ENCODE results near the gene SET.

The SET gene

DNA sequence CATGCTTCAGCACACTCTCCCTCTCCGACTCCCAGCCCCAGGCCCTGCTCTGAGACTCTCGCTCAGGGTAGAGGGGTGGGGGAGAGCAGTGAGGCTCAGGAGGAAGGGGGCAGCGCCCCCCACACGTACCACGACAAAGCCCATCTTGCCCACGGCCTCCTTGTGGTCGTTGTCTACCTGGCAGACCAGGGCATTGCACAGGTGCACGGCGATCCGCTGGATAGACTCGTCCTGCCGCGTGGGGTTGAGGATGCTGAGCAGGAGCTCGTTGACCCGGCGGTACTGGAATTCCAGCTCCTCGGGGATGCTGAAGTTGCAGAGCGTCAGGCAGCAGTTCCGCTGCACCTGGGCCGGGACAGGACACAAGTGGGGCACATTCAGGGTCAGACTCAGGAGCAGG, 53.4 kb downstream of the SET start:
- no peak overlapping the region for H3K27ac ChIP-seq
- TF ChIP-seq, protein P1, sequence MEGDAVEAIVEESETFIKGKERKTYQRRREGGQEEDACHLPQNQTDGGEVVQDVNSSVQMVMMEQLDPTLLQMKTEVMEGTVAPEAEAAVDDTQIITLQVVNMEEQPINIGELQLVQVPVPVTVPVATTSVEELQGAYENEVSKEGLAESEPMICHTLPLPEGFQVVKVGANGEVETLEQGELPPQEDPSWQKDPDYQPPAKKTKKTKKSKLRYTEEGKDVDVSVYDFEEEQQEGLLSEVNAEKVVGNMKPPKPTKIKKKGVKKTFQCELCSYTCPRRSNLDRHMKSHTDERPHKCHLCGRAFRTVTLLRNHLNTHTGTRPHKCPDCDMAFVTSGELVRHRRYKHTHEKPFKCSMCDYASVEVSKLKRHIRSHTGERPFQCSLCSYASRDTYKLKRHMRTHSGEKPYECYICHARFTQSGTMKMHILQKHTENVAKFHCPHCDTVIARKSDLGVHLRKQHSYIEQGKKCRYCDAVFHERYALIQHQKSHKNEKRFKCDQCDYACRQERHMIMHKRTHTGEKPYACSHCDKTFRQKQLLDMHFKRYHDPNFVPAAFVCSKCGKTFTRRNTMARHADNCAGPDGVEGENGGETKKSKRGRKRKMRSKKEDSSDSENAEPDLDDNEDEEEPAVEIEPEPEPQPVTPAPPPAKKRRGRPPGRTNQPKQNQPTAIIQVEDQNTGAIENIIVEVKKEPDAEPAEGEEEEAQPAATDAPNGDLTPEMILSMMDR (conservative IDR thresholded peaks at IDR 0.05), result no peak
- TF ChIP-seq ZFX (IDR thresholded peaks at IDR 0.05), result no peak

DNA sequence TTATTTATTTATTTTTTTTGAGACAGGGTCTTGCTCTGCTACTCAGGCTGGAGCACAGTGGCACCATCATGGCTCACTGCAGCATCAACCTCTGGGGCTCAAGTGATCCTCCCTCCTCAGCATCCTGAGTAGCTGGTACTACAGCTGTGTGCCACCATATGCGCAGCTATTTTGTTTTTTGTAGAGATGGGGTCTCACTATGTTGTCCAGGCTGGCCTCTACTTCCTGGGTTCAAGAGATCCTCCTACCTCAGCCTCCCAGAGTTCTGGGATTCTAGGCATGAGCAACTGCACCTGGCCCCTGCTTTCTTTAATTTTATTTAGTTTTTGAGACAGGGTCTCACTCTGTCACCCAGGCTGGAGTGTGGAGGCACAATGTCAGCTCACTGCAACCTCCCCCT, 54.4 kb downstream of the SET start:
- no peak for TF ChIP-seq ZFX (IDR thresholded peaks at IDR 0.05)
- TF ChIP-seq, protein P1 (conservative IDR thresholded peaks at IDR 0.05), result no peak
- no peak overlapping the region for H3K27ac ChIP-seq

All from C4-2B (cell line).